Parathyroid adenoma (tissue), 2 donors: ENCODE measurements around the gene TECTA.

Experiments
- H2AFZ ChIP-seq: fragments of 300-600 bp; sonication (generic); one replicate; pipeline ENCODE4 v1.7.0; 2017; ENCODE audit warnings: antibody characterized with exemption, mild to moderate bottlenecking
- H3K27ac ChIP-seq: fragments of 300-600 bp; sonication (generic); one replicate; pipeline ENCODE4 v1.7.0; 2017
- H3K27me3 ChIP-seq: fragments of 300-600 bp; sonication (generic); one replicate; pipeline ENCODE4 v1.7.0; 2017; ENCODE audit warnings: low read length; ENCODE audit not compliant: control insufficient read depth, insufficient read depth
- H3K36me3 ChIP-seq: fragments of 300-600 bp; sonication (generic); one replicate; pipeline ENCODE4 v1.7.0; 2017; ENCODE audit warnings: low read length; ENCODE audit not compliant: control insufficient read depth, insufficient read depth
- H3K4me1 ChIP-seq: fragments of 300-600 bp; sonication (generic); one replicate; pipeline ENCODE4 v1.7.0; 2017; ENCODE audit warnings: control low read depth
- H3K4me2 ChIP-seq: fragments of 300-600 bp; sonication (generic); one replicate; pipeline ENCODE4 v1.7.0; 2017; ENCODE audit warnings: low read length
- H3K4me3 ChIP-seq: fragments of 300-600 bp; sonication (generic); one replicate; pipeline ENCODE4 v1.7.0; 2017; ENCODE audit warnings: low read depth, low read length
- H3K79me2 ChIP-seq: fragments of 300-600 bp; sonication (generic); one replicate; pipeline ENCODE4 v1.7.0; 2017; ENCODE audit warnings: control low read depth
- H3K9ac ChIP-seq: fragments of 300-600 bp; sonication (generic); one replicate; pipeline ENCODE4 v1.7.0; 2017; ENCODE audit warnings: mild to moderate bottlenecking
- H3K9me3 ChIP-seq: fragments of 300-600 bp; sonication (generic); one replicate; pipeline ENCODE4 v1.7.0; 2017; ENCODE audit warnings: low read length; ENCODE audit not compliant: control insufficient read depth
- TF ChIP-seq, protein P1 (sequence below): fragments of 300-600 bp; sonication (generic); IDR thresholded peaks from one replicate; pipeline ENCODE4 v1.7.0; 2017; ENCODE audit warnings: antibody characterized with exemption, mild to moderate bottlenecking
- donor health status: primary hyperparathyroidism.

Gene TECTA

GRCh38 chr11:121067026-121067425, 34.0 kb upstream of the TECTA start:
- H3K4me3 ChIP-seq, result no peak overlapping the region
- H3K79me2 ChIP-seq, result no peaks in the 10 kb centered on the region
- H3K9ac ChIP-seq, result no peak overlapping the region
- H2AFZ ChIP-seq, result no peak overlapping the region
- no peak overlapping the region for H3K27ac ChIP-seq
- no peak overlapping the region for H3K4me2 ChIP-seq
- H3K9me3 ChIP-seq, result no peaks in the 10 kb centered on the region
- no peaks in the 10 kb centered on the region for H3K36me3 ChIP-seq
- no peaks in the 10 kb centered on the region for H3K27me3 ChIP-seq
- H3K4me1 ChIP-seq, result no peaks in the 10 kb centered on the region
- TF ChIP-seq, protein P1, sequence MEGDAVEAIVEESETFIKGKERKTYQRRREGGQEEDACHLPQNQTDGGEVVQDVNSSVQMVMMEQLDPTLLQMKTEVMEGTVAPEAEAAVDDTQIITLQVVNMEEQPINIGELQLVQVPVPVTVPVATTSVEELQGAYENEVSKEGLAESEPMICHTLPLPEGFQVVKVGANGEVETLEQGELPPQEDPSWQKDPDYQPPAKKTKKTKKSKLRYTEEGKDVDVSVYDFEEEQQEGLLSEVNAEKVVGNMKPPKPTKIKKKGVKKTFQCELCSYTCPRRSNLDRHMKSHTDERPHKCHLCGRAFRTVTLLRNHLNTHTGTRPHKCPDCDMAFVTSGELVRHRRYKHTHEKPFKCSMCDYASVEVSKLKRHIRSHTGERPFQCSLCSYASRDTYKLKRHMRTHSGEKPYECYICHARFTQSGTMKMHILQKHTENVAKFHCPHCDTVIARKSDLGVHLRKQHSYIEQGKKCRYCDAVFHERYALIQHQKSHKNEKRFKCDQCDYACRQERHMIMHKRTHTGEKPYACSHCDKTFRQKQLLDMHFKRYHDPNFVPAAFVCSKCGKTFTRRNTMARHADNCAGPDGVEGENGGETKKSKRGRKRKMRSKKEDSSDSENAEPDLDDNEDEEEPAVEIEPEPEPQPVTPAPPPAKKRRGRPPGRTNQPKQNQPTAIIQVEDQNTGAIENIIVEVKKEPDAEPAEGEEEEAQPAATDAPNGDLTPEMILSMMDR, result no peak

DNA sequence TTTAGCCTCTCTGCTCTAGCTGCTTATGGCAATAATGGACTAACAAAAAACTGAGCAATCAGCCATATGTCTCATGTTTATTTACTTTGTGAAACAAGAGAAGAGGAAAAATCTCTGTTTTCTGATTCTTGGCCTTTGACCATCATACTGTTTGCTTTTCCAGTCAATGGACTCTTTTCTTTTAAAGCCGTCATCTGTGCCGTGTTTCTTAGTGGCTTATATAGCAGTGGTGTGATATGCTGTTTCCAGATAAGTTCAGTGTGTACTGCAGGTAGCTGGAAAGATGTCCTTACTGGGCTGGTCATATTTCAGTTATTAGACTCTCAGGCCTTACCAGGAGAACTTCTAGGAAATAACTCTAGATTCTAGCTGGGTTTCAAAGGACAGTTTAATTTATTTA, 33.6 kb upstream of the TECTA start:
- Histone ChIP-seq H3K27me3 (no peaks in the 10 kb centered on the region), H3K4me2 (no peak overlapping the region), H2AFZ (no peak overlapping the region), H3K4me1 (no peaks in the 10 kb centered on the region), H3K4me3 (no peak overlapping the region), H3K27ac (no peak overlapping the region), H3K9me3 (no peaks in the 10 kb centered on the region), H3K36me3 (no peaks in the 10 kb centered on the region), H3K79me2 (no peaks in the 10 kb centered on the region), H3K9ac (no peak overlapping the region)
- TF ChIP-seq, protein P1, result no peak

DNA sequence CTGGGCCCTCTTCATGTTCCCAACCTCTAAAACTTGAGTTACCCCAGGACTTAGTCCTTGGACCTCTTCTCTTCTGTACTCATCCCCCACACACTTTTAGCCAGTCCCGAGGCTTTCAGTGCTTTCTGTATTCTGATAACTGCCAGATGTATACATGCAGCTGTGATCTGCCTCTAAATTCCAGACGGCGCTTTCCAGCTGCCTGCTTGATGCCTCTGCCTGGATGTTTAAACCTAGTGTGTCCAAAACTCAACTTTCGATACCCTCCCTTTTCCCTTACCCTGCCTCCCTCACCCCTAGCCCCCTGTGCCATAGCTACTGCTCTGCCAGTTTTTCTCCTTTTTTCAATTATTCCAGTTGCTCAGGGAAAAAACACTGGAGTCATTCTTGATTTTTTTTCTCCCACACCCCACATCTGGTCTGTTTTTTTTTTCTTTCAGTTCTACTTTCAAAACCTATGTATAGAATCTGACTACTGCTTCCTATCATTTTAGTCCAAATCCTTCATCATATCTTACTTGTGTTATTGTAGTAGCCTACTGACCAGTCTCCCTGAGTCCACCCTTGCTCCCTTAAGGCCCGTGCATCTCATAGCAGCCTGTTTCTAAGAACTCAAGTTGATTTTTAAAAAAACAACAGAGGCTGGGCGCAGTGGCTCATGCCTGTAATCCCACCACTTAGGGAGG, 32.9 kb upstream of the TECTA start:
- Histone ChIP-seq H3K27ac (no peak overlapping the region), H3K79me2 (no peaks in the 10 kb centered on the region), H2AFZ (no peak overlapping the region), H3K9ac (no peak overlapping the region), H3K4me3 (no peak overlapping the region), H3K36me3 (no peaks in the 10 kb centered on the region), H3K9me3 (no peaks in the 10 kb centered on the region), H3K4me2 (no peak overlapping the region), H3K27me3 (no peaks in the 10 kb centered on the region), H3K4me1 (no peaks in the 10 kb centered on the region)
- TF ChIP-seq, protein P1, result no peak

DNA sequence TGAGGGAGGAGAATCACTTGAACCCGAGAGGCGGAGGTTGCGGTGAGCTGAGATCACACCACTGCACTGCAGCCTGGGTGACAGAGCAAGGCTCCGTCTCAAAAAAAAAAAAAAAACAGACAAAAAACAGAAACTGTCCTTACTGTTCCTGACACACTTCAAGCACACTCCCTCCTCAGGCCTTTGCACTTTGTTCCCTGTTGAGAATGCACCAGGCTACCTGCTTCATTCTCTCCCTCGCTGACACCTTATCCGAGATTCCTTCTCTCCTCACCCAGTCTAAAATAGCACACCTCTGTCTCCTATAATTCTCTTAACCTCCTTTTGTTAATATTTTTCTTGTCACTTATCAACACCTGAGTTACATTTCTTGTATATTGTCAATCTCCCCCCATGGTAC, 32.3 kb upstream of the TECTA start:
- TF ChIP-seq, protein P1, result no peak
- H2AFZ ChIP-seq, result no peak overlapping the region
- no peak overlapping the region for H3K4me2 ChIP-seq
- no peak overlapping the region for H3K27ac ChIP-seq
- no peaks in the 10 kb centered on the region for H3K4me1 ChIP-seq
- H3K9me3 ChIP-seq, result no peaks in the 10 kb centered on the region
- H3K36me3 ChIP-seq, result no peaks in the 10 kb centered on the region
- no peak overlapping the region for H3K9ac ChIP-seq
- H3K4me3 ChIP-seq, result no peak overlapping the region
- no peaks in the 10 kb centered on the region for H3K79me2 ChIP-seq
- no peaks in the 10 kb centered on the region for H3K27me3 ChIP-seq
